ENCODE data around the gene GBP4. TPM values are rescaled to one million over a fixed set of nuclear protein-coding genes. Genes with fewer than 3 reads are reported as not detected.

GBP4 gene
- total RNA-seq, 4 donors from 2014 or later = 1.6 to 15.0 (median 5.0) TPM

DNA sequence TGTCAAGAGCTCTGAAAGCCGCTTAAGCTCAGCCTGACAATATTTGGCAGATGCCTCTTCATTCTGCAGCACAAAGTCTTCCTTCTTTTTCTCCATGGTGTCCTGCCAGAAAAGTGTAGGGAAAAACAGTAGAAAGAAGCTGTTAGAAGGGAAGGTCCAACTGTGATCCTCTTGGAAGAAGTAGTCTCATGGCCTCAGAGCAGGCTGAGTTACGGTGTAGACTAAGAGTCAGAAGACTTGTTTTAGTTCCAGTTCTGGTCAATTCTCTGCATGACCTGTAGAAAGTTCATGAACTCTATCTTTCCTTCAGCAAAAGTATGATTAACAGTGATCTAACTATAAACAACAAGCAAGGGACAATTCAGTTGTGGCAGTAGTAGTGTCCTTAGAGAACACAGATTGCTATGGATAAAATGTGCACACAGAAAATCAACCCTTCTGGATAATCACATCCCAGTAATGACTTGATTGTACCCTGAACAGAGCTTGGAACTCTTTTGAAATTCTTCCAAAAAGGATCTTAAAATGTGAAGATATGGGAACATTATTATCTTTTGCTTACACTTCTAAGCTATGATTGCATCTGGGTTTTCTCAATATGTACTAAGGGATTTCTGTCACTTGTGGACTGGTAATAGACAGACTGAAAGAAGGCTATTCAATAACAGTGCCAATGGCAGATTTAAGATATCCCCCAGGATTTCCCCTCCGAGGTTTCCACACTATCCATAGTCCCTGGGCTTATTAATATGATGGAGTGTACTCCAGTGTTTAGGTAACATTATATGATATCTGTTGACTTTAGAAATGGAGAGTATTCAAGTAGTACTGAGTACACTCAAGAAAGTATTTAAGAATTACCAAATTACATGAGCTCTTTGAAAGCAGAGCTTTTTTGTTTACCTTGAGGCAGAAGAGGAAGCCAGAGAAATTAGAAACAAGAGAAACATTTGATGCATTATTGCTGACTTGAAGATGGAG is 50.8 kb downstream of the GBP4 start:
- in situ Hi-C loops (cut with MboI; ENCODE audit: low sequenced_read_pairs in 4 of 4) = no loop called here
- DNase-seq (no peak), ATAC-seq (no peak)
- no peaks in the 10 kb centered on the region for H3K36me3 ChIP-seq
- no peaks in the 10 kb centered on the region for H3K27me3 ChIP-seq
- no peak overlapping the region for H3K4me3 ChIP-seq
- intact Hi-C loops (cut with DNase I; ENCODE audit: low total_unique reads) = no loop called here
- H3K27ac ChIP-seq = no peak overlapping the region
- H3K4me1 ChIP-seq = no peaks in the 10 kb centered on the region
- H3K9me3 ChIP-seq = no peaks in the 10 kb centered on the region
- TF ChIP-seq, protein P1, sequence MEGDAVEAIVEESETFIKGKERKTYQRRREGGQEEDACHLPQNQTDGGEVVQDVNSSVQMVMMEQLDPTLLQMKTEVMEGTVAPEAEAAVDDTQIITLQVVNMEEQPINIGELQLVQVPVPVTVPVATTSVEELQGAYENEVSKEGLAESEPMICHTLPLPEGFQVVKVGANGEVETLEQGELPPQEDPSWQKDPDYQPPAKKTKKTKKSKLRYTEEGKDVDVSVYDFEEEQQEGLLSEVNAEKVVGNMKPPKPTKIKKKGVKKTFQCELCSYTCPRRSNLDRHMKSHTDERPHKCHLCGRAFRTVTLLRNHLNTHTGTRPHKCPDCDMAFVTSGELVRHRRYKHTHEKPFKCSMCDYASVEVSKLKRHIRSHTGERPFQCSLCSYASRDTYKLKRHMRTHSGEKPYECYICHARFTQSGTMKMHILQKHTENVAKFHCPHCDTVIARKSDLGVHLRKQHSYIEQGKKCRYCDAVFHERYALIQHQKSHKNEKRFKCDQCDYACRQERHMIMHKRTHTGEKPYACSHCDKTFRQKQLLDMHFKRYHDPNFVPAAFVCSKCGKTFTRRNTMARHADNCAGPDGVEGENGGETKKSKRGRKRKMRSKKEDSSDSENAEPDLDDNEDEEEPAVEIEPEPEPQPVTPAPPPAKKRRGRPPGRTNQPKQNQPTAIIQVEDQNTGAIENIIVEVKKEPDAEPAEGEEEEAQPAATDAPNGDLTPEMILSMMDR (IDR thresholded peaks at IDR 0.05 in 4 of 5, conservative IDR thresholded peaks at IDR 0.05 in 1 of 5) = no peak
- no peak for TF ChIP-seq POLR2A (IDR thresholded peaks at IDR 0.05)

DNA sequence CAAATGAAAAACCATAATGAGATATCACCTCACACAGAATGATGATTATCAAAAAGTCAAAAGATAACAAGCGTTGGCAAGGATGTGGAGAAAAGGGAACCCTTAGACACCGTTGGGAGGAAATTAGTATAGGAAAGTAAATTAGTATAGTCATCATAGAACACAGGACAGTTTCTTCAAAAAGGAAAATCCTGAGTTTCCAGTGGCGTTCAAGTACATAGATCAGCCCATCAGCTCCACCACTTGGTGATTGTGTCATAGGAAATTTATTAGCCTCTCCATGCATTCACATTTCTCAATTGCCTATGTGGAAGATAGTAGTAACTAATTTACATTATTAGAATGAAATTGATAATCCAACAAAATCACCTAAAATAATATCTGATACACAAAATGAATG is 52.0 kb downstream of the GBP4 start:
- H3K36me3 ChIP-seq = no peaks in the 10 kb centered on the region
- no peaks in the 10 kb centered on the region for H3K9me3 ChIP-seq
- TF ChIP-seq, protein P1 (IDR thresholded peaks at IDR 0.05 in 4 of 5, conservative IDR thresholded peaks at IDR 0.05 in 1 of 5) = no peak
- TF ChIP-seq POLR2A (IDR thresholded peaks at IDR 0.05) = no peak
- intact Hi-C loops (cut with DNase I; ENCODE audit: low total_unique reads) = no loop called here
- H3K4me1 ChIP-seq = no peaks in the 10 kb centered on the region
- DNase-seq (no peak), ATAC-seq (no peak)
- in situ Hi-C loops (cut with MboI; ENCODE audit: low sequenced_read_pairs in 4 of 4) = no loop called here
- H3K4me3 ChIP-seq = no peak overlapping the region
- no peaks in the 10 kb centered on the region for H3K27me3 ChIP-seq
- no peak overlapping the region for H3K27ac ChIP-seq

DNA sequence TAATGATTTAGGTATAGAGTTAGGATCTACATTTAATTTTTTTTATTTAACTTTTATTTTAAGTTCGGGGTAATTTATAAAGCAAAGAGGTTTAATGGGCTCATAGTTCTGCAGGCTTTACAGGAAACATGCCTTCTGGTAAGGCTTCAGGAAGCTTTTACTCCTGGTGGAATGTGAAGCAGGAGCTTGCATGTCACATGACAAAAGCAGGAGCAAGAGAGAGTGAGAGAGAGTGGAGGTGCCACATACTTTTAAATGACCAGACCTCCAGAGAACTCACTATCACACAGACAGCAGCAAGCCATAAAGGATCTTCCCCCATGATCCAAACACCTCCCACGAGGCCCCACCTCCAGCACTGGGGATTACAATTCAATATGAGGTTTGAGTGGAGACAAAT is 55.3 kb downstream of the GBP4 start:
- Histone ChIP-seq H3K4me3 (no peak overlapping the region), H3K9me3 (no peaks in the 10 kb centered on the region), H3K27ac (no peak overlapping the region), H3K27me3 (no peaks in the 10 kb centered on the region), H3K4me1 (no peaks in the 10 kb centered on the region), H3K36me3 (no peaks in the 10 kb centered on the region)
- in situ Hi-C loops (cut with MboI; ENCODE audit: low sequenced_read_pairs in 4 of 4) (no loop called here), intact Hi-C loops (cut with DNase I; ENCODE audit: low total_unique reads) (no loop called here)
- DNase-seq (no peak), ATAC-seq (no peak)
- no peak for TF ChIP-seq POLR2A (IDR thresholded peaks at IDR 0.05)
- TF ChIP-seq, protein P1 (IDR thresholded peaks at IDR 0.05 in 4 of 5, conservative IDR thresholded peaks at IDR 0.05 in 1 of 5) = no peak

DNA sequence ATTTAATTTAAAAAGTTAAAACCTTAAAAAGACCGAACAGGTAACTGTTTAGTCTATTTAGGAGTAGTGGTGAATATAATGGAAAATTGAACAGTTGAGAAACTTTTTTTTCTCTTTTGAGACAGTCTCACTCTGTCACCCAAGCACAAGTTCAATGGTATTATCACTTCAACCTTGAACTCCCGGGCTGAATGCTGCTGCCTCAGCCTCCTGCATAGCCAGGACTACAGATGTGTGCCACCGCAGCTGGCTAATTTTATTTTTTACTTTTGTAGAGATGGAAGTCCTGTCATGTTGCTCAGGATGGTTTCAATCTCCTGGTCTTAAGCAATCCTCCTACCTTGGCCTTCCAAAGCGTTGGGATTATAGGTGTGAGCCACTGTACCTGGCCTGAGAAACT is 56.6 kb downstream of the GBP4 start:
- Histone ChIP-seq H3K9me3 (no peaks in the 10 kb centered on the region), H3K4me1 (no peaks in the 10 kb centered on the region), H3K27ac (no peak overlapping the region), H3K27me3 (no peaks in the 10 kb centered on the region), H3K36me3 (no peaks in the 10 kb centered on the region), H3K4me3 (no peak overlapping the region)
- intact Hi-C loops (cut with DNase I; ENCODE audit: low total_unique reads) = no loop called here
- in situ Hi-C loops (cut with MboI; ENCODE audit: low sequenced_read_pairs in 4 of 4) = no loop called here
- TF ChIP-seq, protein P1 (IDR thresholded peaks at IDR 0.05 in 4 of 5, conservative IDR thresholded peaks at IDR 0.05 in 1 of 5) = no peak
- TF ChIP-seq POLR2A (IDR thresholded peaks at IDR 0.05) = no peak
- DNase-seq = no peak
- no peak for ATAC-seq
